Measurements from ENCODE around the gene CC2D2B.
A peak's percentile ranks its signal among the peaks of the same experiment; 100 is the strongest.
"Not testable (repeated sequence)": the region's sequence is repeated elsewhere in the genome, so short reads cannot be mapped to it uniquely, and the experiment has no call there.

CC2D2B gene

DNA sequence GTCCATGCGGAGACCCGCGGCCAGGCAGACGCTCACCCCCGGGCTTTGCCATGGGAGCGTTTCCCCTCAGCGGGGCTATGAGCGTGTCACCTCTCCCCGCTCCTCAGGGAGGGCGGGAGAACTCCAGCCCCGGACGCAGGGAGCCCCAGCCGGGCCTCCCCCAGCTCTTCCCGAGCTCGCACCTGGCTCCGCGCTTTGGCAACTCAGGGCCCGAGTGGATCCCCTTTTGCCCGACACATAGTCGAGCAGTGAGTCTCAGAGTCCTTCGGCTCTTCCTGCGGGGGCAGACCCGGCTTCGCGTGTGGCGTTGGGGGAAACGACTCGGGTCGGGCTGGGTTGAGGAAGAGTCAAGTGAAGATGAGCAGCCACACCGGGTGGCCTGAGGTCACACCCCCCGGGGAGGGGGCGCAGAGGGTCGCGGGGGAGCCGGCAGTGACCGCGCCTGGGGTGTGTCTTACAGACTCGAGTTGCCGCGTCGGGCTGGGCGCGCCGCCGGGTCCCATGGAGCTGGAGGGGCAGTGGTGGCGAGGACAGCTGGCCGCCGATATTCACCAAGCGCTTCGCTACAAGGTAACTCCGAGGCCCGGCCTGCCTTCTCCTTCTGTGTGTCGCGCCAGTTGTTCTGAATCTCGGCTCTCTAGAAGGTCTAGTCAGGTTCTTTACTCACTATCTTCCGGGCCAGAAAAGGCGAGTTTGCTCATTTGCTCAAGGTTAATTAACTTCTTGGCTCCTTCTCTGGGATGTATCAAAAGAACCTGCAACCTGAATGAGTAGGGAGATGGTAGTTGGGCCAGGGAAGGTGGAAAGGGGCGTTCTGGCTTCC lies 136.3 kb downstream of the CC2D2B start:
- Mint-ChIP-seq H3K4me1 (peaks cover 38% of the 10 kb centered on the region), H3K27ac (peak overlapping the region; percentile 82 to 96 (median 91)), H3K36me3 (ENCODE audit: low read depth) (peaks cover 26% of the 10 kb centered on the region), H3K9me3 (no peaks in the 10 kb centered on the region), H3K27me3 (ENCODE audit: low read depth) (no peaks in the 10 kb centered on the region), H3K4me3 (peak overlapping the region; percentile 89 to 97 (median 91))
- TF ChIP-seq, protein P1, sequence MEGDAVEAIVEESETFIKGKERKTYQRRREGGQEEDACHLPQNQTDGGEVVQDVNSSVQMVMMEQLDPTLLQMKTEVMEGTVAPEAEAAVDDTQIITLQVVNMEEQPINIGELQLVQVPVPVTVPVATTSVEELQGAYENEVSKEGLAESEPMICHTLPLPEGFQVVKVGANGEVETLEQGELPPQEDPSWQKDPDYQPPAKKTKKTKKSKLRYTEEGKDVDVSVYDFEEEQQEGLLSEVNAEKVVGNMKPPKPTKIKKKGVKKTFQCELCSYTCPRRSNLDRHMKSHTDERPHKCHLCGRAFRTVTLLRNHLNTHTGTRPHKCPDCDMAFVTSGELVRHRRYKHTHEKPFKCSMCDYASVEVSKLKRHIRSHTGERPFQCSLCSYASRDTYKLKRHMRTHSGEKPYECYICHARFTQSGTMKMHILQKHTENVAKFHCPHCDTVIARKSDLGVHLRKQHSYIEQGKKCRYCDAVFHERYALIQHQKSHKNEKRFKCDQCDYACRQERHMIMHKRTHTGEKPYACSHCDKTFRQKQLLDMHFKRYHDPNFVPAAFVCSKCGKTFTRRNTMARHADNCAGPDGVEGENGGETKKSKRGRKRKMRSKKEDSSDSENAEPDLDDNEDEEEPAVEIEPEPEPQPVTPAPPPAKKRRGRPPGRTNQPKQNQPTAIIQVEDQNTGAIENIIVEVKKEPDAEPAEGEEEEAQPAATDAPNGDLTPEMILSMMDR (IDR thresholded peaks at IDR 0.05; ENCODE audit: unreplicated experiment in 3 of 3): no peak

DNA sequence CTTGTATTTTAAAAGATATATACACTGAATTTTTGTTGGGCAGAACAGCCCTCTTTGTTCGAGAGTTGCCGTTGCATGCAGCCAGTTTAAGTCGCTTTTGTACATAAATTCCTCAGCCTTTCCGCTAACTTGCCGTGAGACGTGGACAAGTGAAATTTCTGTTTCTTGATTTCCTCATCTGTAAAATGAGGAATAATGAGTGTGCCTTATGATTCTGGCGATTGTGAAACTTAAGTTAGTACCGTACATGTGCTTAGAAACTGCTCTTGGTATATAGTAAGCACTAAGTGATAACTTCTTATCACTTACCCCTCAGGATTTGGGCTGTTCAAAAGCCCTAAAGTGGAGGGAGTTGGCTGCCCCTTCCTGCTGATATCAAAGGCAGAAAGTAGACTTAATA lies 137.0 kb downstream of the CC2D2B start:
- H3K27me3 Mint-ChIP-seq (ENCODE audit: low read depth): no peaks in the 10 kb centered on the region
- peaks cover 38% of the 10 kb centered on the region for H3K4me1 Mint-ChIP-seq
- peak overlapping the region; percentile 82 to 96 (median 91) for H3K27ac Mint-ChIP-seq
- peaks cover 30% of the 10 kb centered on the region for H3K36me3 Mint-ChIP-seq (ENCODE audit: low read depth)
- H3K9me3 Mint-ChIP-seq: no peaks in the 10 kb centered on the region
- H3K4me3 Mint-ChIP-seq: peak overlapping the region; percentile 89 to 97 (median 91)
- TF ChIP-seq, protein P1 (IDR thresholded peaks at IDR 0.05; ENCODE audit: unreplicated experiment in 3 of 3): no peak

DNA sequence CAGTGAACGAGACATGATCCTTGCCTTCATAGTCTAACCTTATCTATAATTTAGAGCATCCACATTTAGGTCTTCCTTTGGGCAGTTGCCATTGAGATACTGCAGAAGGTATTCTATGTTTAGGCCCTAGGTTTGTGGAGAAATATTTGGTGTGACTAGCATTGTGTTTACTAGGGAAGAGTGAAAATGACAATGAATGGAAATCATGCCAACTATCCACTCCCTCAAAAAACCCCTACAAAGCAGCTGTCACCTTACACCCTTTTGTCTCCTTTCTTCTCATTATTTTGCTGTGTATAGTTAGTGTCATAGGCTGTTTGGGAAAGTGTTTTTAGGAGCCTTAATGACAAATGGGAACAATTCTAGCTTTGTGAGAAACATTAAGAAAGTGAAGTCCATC lies 138.8 kb downstream of the CC2D2B start:
- H3K27ac Mint-ChIP-seq: no peak overlapping the region

DNA sequence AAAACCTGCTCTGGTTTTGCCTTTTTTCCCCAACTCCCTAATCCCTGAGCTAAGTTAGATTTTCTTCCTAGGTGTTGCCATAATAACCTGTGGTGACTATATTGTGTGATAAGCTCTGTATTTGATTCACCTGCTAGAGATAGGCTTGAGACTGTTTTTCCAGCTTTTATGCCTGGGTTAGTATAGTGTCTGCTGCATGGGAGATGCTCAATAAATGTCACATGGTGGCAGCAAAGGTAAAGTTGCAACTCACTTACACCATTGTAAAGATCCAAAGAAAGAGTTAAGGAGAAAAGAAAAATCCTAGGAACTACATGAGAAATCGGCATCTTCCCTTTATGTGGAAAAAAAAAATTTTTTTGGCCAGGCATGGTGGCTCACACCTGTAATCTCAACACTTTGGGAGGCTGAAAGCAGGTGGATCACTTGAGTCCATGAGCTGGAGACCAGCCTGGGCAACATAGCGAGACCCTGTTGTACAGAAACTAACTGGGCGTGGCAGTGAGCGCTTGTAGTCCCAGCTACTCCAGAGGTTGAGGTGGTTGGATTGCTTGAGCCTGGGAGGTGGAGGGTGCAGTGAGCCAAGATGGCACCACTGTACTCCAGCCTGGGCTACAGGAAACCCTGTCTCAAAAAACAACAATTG lies 139.4 kb downstream of the CC2D2B start:
- Mint-ChIP-seq H3K36me3 (ENCODE audit: low read depth) (peaks cover 46% of the 10 kb centered on the region), H3K27ac (peak overlapping the region in 1 of 3 experiments; percentile 27), H3K9me3 (no peaks in the 10 kb centered on the region), H3K4me1 (peaks cover 38% of the 10 kb centered on the region), H3K27me3 (ENCODE audit: low read depth) (no peaks in the 10 kb centered on the region), H3K4me3 (peak overlapping the region; percentile 28 to 89 (median 51))
- TF ChIP-seq, protein P1 (IDR thresholded peaks at IDR 0.05; ENCODE audit: unreplicated experiment in 3 of 3): peak in 2 of 3 experiments; percentile 12 to 16

More for the DNA sequence above, 138.8 kb downstream of the CC2D2B start:
- Mint-ChIP-seq H3K4me1 (peaks cover 38% of the 10 kb centered on the region), H3K36me3 (ENCODE audit: low read depth) (peaks cover 40% of the 10 kb centered on the region), H3K9me3 (no peaks in the 10 kb centered on the region), H3K4me3 (peak overlapping the region; percentile 21 to 89 (median 47)), H3K27me3 (ENCODE audit: low read depth) (no peaks in the 10 kb centered on the region)
- TF ChIP-seq, protein P1 (IDR thresholded peaks at IDR 0.05; ENCODE audit: unreplicated experiment in 3 of 3): no peak

DNA sequence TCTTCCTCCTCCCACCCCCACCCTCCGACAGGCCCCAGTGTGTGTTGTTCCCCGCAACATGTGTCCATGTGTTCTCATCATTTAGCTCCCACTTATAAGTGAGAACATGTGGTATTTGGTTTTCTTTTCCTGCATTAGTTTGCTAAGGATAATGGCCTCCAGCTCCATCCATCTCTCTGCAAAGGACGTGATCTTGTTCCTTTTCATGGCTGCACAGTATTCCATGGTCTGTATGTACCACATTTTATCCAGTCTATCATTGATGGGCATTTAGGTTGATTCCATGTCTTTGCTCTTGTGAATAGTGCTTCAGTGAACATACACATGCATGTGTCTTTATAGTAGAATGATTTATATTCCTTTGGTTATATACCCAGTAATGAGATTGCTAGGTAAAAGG lies 140.2 kb downstream of the CC2D2B start:
- peaks cover 34% of the 10 kb centered on the region for H3K4me1 Mint-ChIP-seq
- peak overlapping the region in 1 of 3 experiments; percentile 9 for H3K4me3 Mint-ChIP-seq
- not testable (repeated sequence) for H3K9me3 Mint-ChIP-seq; H3K27ac Mint-ChIP-seq; H3K27me3 Mint-ChIP-seq (ENCODE audit: low read depth)
- H3K36me3 Mint-ChIP-seq (ENCODE audit: low read depth): peaks cover 54% of the 10 kb centered on the region

DNA sequence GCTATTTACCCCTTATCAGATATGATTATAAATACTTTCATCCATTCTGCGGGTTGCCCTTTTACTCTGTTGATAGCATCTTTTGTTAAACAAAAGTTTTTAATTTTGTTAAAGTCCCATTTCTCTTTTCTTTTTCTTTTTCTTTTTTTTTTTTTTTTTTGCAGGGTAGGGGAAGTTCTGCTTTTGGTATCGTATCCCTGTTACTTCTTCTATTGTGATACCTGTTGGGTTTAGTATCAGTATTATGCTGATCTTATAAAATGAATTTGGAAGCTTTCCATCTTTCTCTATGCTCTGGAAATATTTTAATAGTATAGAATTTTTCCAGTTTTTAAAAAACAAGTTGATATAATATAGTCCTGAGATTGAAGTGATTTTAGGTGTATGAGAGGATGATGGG lies 141.6 kb downstream of the CC2D2B start:
- Mint-ChIP-seq H3K9me3 (no peaks in the 10 kb centered on the region), H3K36me3 (ENCODE audit: low read depth) (peaks cover 55% of the 10 kb centered on the region), H3K4me3 (no peak overlapping the region), H3K4me1 (peaks cover 38% of the 10 kb centered on the region), H3K27ac (no peak overlapping the region), H3K27me3 (ENCODE audit: low read depth) (no peaks in the 10 kb centered on the region)
- TF ChIP-seq, protein P1 (IDR thresholded peaks at IDR 0.05; ENCODE audit: unreplicated experiment in 3 of 3): no peak
